K562 (cell line): Measurements from ENCODE around the gene PARD3B. TPM values are rescaled to one million over a fixed set of nuclear protein-coding genes. Genes with fewer than 3 reads are reported as not detected.

Experiments
- ATAC-seq: fragments of 200-7000 bp; cut with Tn5 transposase; 3 replicates; pipeline ENCODE4 v1.9.1; 2020; ENCODE audit warnings: moderate library complexity
- BruUV-seq: library from RNA; stranded (reverse); fragments of 400-500 nt; replicated peaks from 2 replicates; lab custom pipeline; 2021; lab: Mats Ljungman, UMichigan
- CTCF ChIA-PET: fragments of 300-600 bp; formaldehyde crosslinking; extraction: SDS; loops from one replicate; lab custom pipeline; 2021; ENCODE audit warnings: low intra/inter-chr PET ratio; lab: Yijun Ruan, JAX
- POLR2A ChIA-PET: fragments of 300-600, 350-650 bp; sonication (Branson Sonifier 250); formaldehyde crosslinking; extraction: SDS; loops from one replicate; lab custom pipeline; 2021; ENCODE audit warnings: antibody characterized with exemption, inconsistent platforms; lab: Yijun Ruan, JAX
- DNase-seq, 4 experiments: peaks; one replicate each; pipeline versions ENCODE4 v3.0.0 to v3.0.0-alpha.2; 2011 to 2018; ENCODE audit warnings: low spot score in 3 of 4, mixed read lengths in 3 of 4; ENCODE audit errors: extremely low read depth in 1 of 4
- FAIRE-seq: peaks from 2 replicates; lab custom pipeline; 2011; peaks lifted over from hg19 to GRCh38; lab: Jason Lieb, UNC
- H2AFZ ChIP-seq: 2 replicates; pipeline ENCODE4 v1.6.0; 2011; ENCODE audit warnings: low read depth, low read length, control low read depth, inconsistent platforms
- H3K27ac ChIP-seq: fragments of 200-600 bp; 3 replicates; pipeline ENCODE4 v1.8.0; 2011; ENCODE audit warnings: low read depth, mild to moderate bottlenecking, control low read depth, inconsistent platforms, low read length, moderate library complexity, mixed read lengths; ENCODE audit errors: extremely low read depth
- H3K27me3 ChIP-seq, 2 experiments: fragments of 300-600 bp in 1 of 2; 2 replicates in 1 of 2; 3 replicates in 1 of 2; pipeline versions ENCODE4 v1.6.0 to v1.8.0; 2011; ENCODE audit warnings: inconsistent platforms in 2 of 2, low read length in 2 of 2, mild to moderate bottlenecking in 1 of 2, mixed read lengths in 1 of 2, moderate library complexity in 1 of 2; ENCODE audit not compliant: control insufficient read depth in 2 of 2, insufficient read depth in 2 of 2
- H3K36me3 ChIP-seq: fragments of 300-600 bp; 3 replicates; pipeline ENCODE4 v1.8.0; 2011; ENCODE audit warnings: mild to moderate bottlenecking, low read length, inconsistent platforms; ENCODE audit not compliant: control insufficient read depth, insufficient read depth
- H3K4me1 ChIP-seq, 2 experiments: fragments of 200-600 bp in 1 of 2; replicated peaks in 1 of 2; 2 replicates in 1 of 2; 3 replicates in 1 of 2; pipeline versions ENCODE4 v1.5.1 to v1.8.0; 2011; ENCODE audit warnings: inconsistent platforms in 2 of 2, low read length in 2 of 2, mild to moderate bottlenecking in 1 of 2, mixed read lengths in 1 of 2, moderate library complexity in 1 of 2; ENCODE audit not compliant: control insufficient read depth in 2 of 2, insufficient read depth in 2 of 2
- H3K4me2 ChIP-seq: 2 replicates; pipeline ENCODE4 v1.6.1; 2011; ENCODE audit warnings: low read length, control low read depth, inconsistent platforms, mixed read lengths; ENCODE audit not compliant: insufficient read depth
- H3K4me3 ChIP-seq: fragments of 200-600 bp; sonication (generic), shearing (Covaris generic); 2 replicates; pipeline ENCODE4 v1.5.1; 2016; ENCODE audit warnings: control low read depth, inconsistent platforms
- H3K79me2 ChIP-seq: fragments of 200-600 bp; 3 replicates; pipeline ENCODE4 v1.8.0; 2011; ENCODE audit warnings: low read length, inconsistent platforms; ENCODE audit not compliant: control insufficient read depth, insufficient read depth
- H3K9ac ChIP-seq, 2 experiments: 2 replicates each; pipeline versions ENCODE4 v1.6.0 to v1.6.1; 2011; ENCODE audit warnings: low read depth in 2 of 2, low read length in 2 of 2, control low read depth in 1 of 2, inconsistent platforms in 1 of 2, mild to moderate bottlenecking in 1 of 2, mixed read lengths in 1 of 2; ENCODE audit not compliant: insufficient read depth in 1 of 2
- H3K9me1 ChIP-seq: one replicate; pipeline ENCODE4 v1.6.0; 2011; ENCODE audit warnings: inconsistent platforms, mild to moderate bottlenecking, low read length, moderate library complexity; ENCODE audit not compliant: control insufficient read depth, insufficient read depth
- H3K9me3 ChIP-seq: replicated peaks from 2 replicates; pipeline ENCODE4 v1.5.1; 2011; ENCODE audit warnings: low read depth, low read length, inconsistent platforms; ENCODE audit not compliant: control insufficient read depth, insufficient read depth
- H4K20me1 ChIP-seq: replicated peaks from 2 replicates; pipeline ENCODE4 v1.6.1; 2011; ENCODE audit warnings: low read length, inconsistent platforms, mixed read lengths; ENCODE audit not compliant: control insufficient read depth, insufficient read depth
- EHMT2 ChIP-seq: fragments of 450-650 bp; IDR thresholded peaks from 2 replicates; pipeline ENCODE4 v1.6.1; 2018; ENCODE audit warnings: antibody characterized with exemption
- ETV5 ChIP-seq: sonication (generic); formaldehyde crosslinking; IDR thresholded peaks from 2 replicates; pipeline ENCODE4 v1.4.0; 2020; ENCODE audit warnings: low read depth, mild to moderate bottlenecking, missing genetic modification reagents
- GTF2B ChIP-seq: IDR thresholded peaks from 2 replicates; pipeline ENCODE4 v1.6.1; 2011; ENCODE audit not compliant: insufficient read length; ENCODE audit errors: extremely low read depth
- KLF10 ChIP-seq: fragments of 250-450 bp; sonication (Bioruptor Pico); IDR thresholded peaks from 2 replicates; pipeline ENCODE4 v1.6.1; 2021; ENCODE audit warnings: matching md5 sums
- NFE2L1 ChIP-seq: fragments of 450-650 bp; IDR thresholded peaks from 2 replicates; pipeline ENCODE4 v1.6.1; 2016; ENCODE audit warnings: missing genetic modification characterization, low read depth, mild to moderate bottlenecking, missing compliant biosample characterization, moderate library complexity, borderline replicate concordance
- NR0B1 ChIP-seq: fragments of 450-650 bp; IDR thresholded peaks from one replicate; pipeline ENCODE4 v1.6.1; 2018; ENCODE audit warnings: mild to moderate bottlenecking, moderate library complexity; ENCODE audit not compliant: partially characterized antibody
- PHB ChIP-seq: fragments of 250-450 bp; sonication (Bioruptor Pico); IDR thresholded peaks from 2 replicates; pipeline ENCODE4 v1.5.0; 2021
- RBM22 ChIP-seq: fragments of 200-400 bp; formaldehyde crosslinking; IDR thresholded peaks from 2 replicates; pipeline ENCODE4 v1.6.1; 2018; ENCODE audit warnings: low read length, low read depth; ENCODE audit not compliant: poor library complexity, severe bottlenecking
- RERE ChIP-seq: sonication (generic); formaldehyde crosslinking; IDR thresholded peaks from 2 replicates; pipeline ENCODE4 v1.8.0; 2023; ENCODE audit warnings: missing genetic modification reagents, mild to moderate bottlenecking, borderline replicate concordance
- RFX7 ChIP-seq: fragments of 250-450 bp; sonication (Bioruptor Pico); IDR thresholded peaks from 2 replicates; pipeline ENCODE4 v1.5.1; 2021; ENCODE audit warnings: mild to moderate bottlenecking
- SIN3B ChIP-seq: fragments of 450-650 bp; IDR thresholded peaks from 2 replicates; pipeline ENCODE4 v1.6.1; 2017; ENCODE audit warnings: low read depth, mild to moderate bottlenecking, moderate library complexity
- TAF15 ChIP-seq: fragments of 200-400 bp; formaldehyde crosslinking; IDR thresholded peaks from 2 replicates; pipeline ENCODE4 v1.6.1; 2017; ENCODE audit warnings: mild to moderate bottlenecking, low read depth, low read length, moderate library complexity
- XRCC3 ChIP-seq: fragments of 450-650 bp; IDR thresholded peaks from 2 replicates; pipeline ENCODE4 v1.6.1; 2017; ENCODE audit warnings: mild to moderate bottlenecking, moderate library complexity
- ZNF280B ChIP-seq: fragments of 250-450 bp; sonication (Bioruptor Pico); IDR thresholded peaks from 2 replicates; pipeline ENCODE4 v1.5.1; 2021; ENCODE audit warnings: mild to moderate bottlenecking
- ZNF76 ChIP-seq: fragments of 250-450 bp; sonication (Bioruptor Pico); IDR thresholded peaks from 2 replicates; pipeline ENCODE4 v1.4.0; 2020; ENCODE audit warnings: mild to moderate bottlenecking, moderate library complexity, borderline replicate concordance
- WGBS: fragments of 100-300 bp; shearing (Covaris generic); methylation state at CpG from one replicate; pipeline ENCODE4 v1.1.6; 2016; ENCODE audit warnings: low coverage, mixed read lengths; ENCODE audit not compliant: insufficient coverage; ENCODE audit errors: missing lambda C conversion rate; 5-methylcytosine and 5-hydroxymethylcytosine counted together
- in situ Hi-C: fragments of 300-500 bp; cut with MboI; formaldehyde crosslinking; loops from 4 replicates; pipeline ENCODE4 v1.15.0; 2018; ENCODE audit warnings: inconsistent platforms, mixed read lengths
- intact Hi-C: fragments of 100-400 bp; cut with micrococcal nuclease; formaldehyde crosslinking; loops from 2 replicates; pipeline ENCODE4 v1.14.2; 2022
- polyA plus RNA-seq, 8 experiments: library from polyadenylated mRNA; depleted of rRNA in 4 of 8; stranded (reverse) in 5 of 8; unstranded in 3 of 8; fragments of >200 nt; fragmentation: Nextera tagmentation in 2 of 8; fragmentation: Illumina TruSeq in 1 of 8; extraction: Ambion mirVana in 2 of 8; extraction: Trizol in 1 of 8; gene quantifications; 2 replicates each; pipeline versions ENCODE4 v1.2.1 to v1.2.3, GENCODE V29; 2011 to 2014; ENCODE audit warnings: inconsistent platforms in 1 of 8, missing spikeins in 1 of 8
- total RNA-seq, 7 experiments: library from RNA; depleted of rRNA in 6 of 7; stranded (reverse); fragments of >200 nt in 6 of 7; fragmentation: Illumina TruSeq in 2 of 7; extraction: Trizol in 2 of 7; gene quantifications; 2 replicates each; pipeline versions ENCODE4 v1.2.1 to v1.2.3, GENCODE V29; 2011 to 2021; ENCODE audit warnings: low replicate concordance in 1 of 7

Gene PARD3B
- total and polyA plus RNA-seq, 9 of the 15 experiments (the other 6 are each of a cell fraction or from before 2014, with no cell fraction given) = 0.15 to 3.0 (median 1.1) TPM

- in situ Hi-C loops = no loop called here
- 10% methylated on average over 3 of the region's 3 CpGs for WGBS
- H3K36me3 ChIP-seq = no peaks in the 10 kb centered on the region
- H3K4me2 ChIP-seq = no peak overlapping the region
- no peaks in the 10 kb centered on the region for H3K79me2 ChIP-seq
- DNase-seq (no peak), FAIRE-seq (no peak), ATAC-seq (no peak)
- intact Hi-C loops = loop anchor here (10.0 kb wide), 1 partner anchor 74 kb away; no protein-coding TSS in a partner anchor
- H4K20me1 ChIP-seq = no peaks in the 10 kb centered on the region
- no TSS peak for BruUV-seq
- H3K9me1 ChIP-seq = no peaks in the 10 kb centered on the region
- no peaks in the 10 kb centered on the region for H3K27me3 ChIP-seq
- POLR2A ChIA-PET = no interaction called here
- no peak overlapping the region for H3K9ac ChIP-seq
- no peaks in the 10 kb centered on the region for H3K9me3 ChIP-seq
- H3K4me3 ChIP-seq = no peak overlapping the region
- CTCF ChIA-PET = no interaction called here
- no peaks in the 10 kb centered on the region; a peak in 1 of 5 replicates for H3K4me1 ChIP-seq
- no peak overlapping the region for H2AFZ ChIP-seq
- H3K27ac ChIP-seq = no peak overlapping the region
- TF ChIP-seq XRCC3 (no peak), GTF2B (no peak), SIN3B (no peak), TAF15 (no peak), RBM22 (no peak), ETV5 (no peak), KLF10 (CRISPR knock-in tag) (no peak), RFX7 (CRISPR knock-in tag) (no peak), EHMT2 (no peak), ZNF280B (CRISPR knock-in tag) (no peak), NR0B1 (no peak), PHB (CRISPR knock-in tag) (no peak), ZNF76 (CRISPR knock-in tag) (no peak), RERE (CRISPR knock-in tag) (no peak), NFE2L1 (tag) (no peak)
These were observed 443.6 kb downstream of the PARD3B start for GRCh38 chr2:204988836-204989235.
